HG03280 (cell line): Measurements from ENCODE around the gene ADO.

Source experiments
- ATAC-seq: cut with Tn5 transposase; IDR thresholded peaks from one replicate; pipeline ENCODE4 v1.9.1; 2021; ENCODE audit warnings: mild to moderate bottlenecking, moderate library complexity; ENCODE audit not compliant: unreplicated experiment

ADO gene

DNA sequence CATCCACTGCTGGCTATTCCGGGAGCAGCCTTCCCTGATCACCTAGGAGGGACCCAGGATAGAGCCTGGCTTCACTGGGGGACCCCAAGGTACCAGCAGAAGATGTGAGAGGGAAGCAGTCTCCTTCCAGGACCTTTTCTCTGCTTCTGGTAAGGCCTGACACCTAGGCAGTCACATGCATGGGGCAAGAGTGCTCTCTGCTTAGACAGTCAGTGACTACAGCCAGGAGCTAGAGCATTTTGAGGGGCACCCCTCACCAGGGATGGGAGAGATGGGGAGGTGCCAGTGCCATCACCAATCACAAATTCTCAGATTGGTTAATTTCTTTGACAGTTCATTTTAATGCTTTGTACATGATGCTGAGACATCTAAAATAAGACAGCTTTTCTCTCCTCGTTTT, 13.9 kb upstream of the ADO start:
- no peak for ATAC-seq

- no peak for ATAC-seq
Measured at GRCh38 chr10:62792261-62792660, 12.3 kb upstream of the ADO start.

DNA sequence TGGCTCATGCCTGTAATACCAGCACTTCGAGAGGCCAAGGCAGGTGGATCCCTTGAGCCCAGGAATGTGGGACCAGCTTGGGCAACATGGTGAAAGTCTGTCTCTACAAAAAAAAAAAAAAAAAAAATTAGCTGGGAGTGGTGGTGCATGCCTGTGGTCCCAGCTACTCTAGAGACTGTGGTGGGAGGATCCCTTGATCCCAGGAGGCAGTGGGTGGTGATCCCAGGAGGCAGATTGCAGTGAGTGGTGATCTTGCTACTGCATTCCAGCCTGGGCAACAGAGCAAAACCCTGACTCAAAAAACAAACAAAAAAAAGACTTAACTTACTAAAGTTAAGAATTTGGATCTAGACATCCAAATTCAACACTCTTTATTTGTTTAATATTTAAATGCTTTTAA, 10.2 kb upstream of the ADO start:
- ATAC-seq = no peak

DNA sequence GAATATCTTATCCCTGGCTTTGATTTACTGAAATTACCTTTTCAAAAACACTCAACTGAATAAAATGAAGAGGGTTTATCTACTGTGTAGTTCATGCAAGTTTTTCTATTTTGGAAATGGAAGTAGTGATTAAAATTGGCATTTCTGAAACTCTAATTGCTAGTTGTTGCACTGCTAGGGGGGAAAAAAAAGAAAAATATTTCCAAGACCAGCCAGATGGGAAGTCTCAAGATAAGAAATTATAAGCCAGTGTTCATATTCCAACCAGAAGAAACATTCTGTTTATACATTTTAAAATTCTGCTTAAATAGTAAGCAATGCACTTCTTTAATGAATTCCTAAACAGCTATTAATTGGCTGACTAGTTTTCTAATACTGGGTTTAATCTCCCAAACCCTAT, 9.4 kb upstream of the ADO start:
- ATAC-seq = no peak

DNA sequence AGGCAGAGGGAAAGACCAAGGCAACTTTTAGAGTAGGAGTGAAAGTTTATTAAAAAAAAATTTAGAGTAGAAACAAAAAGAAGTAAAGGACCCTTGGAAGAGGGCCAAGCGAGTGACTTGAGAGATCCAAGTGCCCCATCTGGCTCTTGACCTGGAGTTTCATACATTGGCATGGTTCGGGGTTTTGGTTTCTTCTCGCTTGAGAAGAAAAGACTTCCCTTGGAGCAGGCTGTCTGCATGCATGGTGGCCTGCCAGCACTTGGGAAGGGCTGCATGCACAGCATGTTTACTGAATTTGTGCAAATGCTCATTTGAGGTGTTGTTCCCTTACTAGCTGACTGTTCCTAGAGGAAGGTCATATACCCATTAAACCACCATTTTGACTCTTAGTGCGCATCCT, 8.8 kb upstream of the ADO start:
- no peak for ATAC-seq

DNA sequence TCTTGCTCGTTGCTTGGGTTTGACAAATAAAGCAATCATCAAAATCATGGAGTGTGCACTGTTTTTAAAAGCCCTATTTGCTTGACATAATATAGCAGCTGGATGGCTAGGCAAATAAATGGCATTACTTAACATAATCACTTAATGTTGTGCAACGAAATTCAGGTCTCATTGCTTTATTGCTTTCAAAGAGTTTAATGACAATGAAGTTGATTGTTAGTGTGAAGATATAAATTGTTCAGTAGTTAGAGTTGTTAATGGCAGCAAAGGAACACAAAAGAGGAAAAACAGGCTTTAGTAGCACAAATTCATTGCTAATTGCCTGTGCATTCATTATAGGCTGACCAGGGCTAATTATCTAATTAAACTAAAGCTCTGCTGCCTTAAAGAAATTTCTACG, 7.6 kb upstream of the ADO start:
- ATAC-seq = no peak

- ATAC-seq = no peak
Measured at GRCh38 chr10:62801871-62802270, 2.6 kb upstream of the ADO start.

DNA sequence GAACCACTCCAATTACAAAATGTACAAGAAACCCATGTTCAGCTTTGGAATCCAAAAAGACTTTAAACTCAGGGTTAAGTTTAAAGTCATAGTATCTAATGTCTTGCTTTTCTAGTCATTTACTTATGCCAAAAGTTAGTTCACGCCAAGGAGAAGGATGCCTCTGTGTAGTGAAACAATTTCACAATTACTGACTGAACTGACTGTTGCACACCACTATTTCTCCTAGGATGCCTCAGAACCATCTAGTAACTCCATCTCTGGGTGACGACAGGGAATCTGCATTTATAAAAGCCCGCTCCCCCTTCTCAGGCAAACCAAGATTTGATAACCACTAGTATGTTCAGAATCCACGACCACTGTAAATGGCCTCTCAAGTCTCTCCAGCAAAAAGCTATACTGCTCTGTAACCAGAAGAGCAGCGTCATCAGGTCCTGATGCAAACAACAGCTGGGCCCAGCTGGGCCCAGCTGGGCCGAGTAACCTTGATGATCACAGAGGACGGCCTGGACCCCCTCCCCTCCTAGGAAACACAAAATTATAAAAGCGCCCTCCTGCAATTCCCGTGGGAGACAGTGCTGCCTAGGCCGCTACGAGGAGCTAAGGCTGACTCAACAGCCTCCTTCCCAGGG, 680 bp upstream of the ADO start:
- ATAC-seq = no peak

- no peak for ATAC-seq
Measured at GRCh38 chr10:62805231-62806099, 945 bp downstream of the ADO start.

GRCh38 chr10:62806251-62806650, 1.7 kb downstream of the ADO start:
- no peak for ATAC-seq

DNA sequence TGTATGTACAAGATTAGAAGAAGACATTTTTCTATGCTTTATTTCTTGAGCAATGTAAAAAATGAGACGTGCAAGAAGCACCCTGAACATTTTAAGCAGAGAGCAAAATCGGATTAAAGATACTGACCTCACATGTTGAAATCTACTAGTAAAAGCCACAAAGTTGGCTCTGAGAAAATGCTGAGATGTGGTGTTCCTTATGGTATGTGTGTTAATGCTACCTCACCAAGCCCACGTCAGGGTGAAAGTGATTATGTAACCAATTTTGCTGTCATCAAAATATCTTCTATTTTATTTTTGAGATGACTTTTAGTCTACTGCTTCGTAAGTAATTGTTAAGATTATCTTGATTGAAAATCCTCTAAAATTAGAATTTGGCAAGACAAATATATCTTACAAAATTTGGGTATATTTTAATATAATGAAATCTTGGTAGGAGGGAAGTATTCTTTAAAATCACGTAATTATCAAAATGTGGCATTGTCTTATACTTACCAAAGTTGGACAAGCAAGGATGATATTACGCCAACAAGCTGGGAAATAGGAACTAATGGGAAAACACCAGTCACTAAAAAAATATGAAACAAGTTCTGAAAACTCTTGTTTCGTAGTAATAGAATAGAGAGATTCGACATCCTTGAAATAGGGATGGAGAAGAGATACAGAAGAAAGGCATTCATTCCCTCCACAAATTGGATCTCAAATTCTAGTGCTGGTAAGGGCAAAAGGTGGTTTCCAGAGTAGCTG, 5.8 kb downstream of the ADO start:
- no peak for ATAC-seq

GRCh38 chr10:62811159-62811875, 6.8 kb downstream of the ADO start:
- no peak for ATAC-seq

- ATAC-seq = no peak
Measured at GRCh38 chr10:62812672-62813439, 8.3 kb downstream of the ADO start.

- no peak for ATAC-seq
Measured at GRCh38 chr10:62813453-62813852, 8.9 kb downstream of the ADO start.

GRCh38 chr10:62813981-62814380, 9.5 kb downstream of the ADO start:
- ATAC-seq = no peak

DNA sequence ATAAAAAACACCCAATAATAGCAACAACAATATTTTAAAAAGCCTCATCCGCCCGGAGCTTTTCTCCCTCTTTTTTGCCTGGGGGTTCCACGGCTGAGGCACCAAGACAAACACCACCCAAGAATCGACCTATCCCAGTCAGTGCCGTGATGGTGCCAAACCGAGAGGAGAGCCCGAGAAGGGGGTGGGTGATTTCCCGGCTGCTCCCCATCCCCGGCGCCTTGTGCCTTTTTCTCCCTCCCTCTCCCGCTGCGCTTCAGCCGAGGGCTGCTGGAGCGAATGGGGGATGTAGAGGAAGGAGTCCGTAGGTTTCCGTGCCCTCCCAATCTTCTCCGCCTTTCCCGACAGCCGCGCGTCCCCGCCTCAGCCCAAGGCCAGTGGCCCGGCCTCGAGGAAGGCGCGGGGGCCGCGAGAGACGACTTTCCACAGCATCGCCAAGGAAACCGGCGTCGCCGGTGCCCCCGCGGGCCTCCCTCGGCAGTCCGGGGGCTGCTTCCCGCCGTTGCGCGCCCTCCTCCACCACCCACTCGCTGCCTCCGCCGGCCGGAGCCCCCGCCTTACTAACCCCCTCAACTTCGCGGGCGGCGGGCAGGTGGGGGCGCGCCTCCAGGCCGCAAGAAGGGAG, 10.3 kb downstream of the ADO start:
- ATAC-seq = no peak

DNA sequence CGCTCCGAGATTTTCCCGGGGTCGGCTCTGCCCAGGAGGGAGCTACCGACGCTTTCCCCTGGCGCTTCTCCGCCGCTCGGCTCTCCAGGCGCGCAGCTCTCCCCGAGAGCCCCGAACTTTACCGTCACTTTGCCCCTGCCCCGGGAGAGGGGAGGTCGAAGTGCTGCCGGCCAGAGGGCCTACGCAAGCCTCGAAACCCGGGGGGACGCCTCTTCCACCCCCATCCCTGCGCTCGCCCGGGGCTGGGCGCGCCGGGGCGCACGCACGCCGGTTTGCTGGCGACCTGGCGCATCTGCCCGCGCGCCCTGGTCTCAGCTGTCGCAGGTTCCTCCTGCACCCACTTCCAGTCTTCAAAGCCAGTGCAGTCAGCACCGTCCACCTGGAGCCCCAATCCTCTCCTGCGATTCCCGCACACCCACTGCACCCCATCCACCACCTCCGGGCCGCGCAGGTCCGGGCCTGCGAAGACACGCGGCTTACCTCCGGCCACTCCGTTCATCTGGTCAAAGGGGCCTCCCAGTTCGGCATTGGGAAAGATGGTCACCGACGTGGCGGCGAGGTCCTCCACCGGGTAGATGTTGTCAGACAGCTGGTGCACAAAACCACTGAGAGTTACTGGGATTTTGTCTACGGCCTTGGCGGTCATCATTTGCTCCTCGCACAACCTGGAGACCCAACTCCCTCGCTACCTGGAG, 11.0 kb downstream of the ADO start:
- ATAC-seq = no peak

- ATAC-seq = no peak
Measured at GRCh38 chr10:62816076-62816330, 11.5 kb downstream of the ADO start.

GRCh38 chr10:62816331-62817120, 12.0 kb downstream of the ADO start, which contains the start of gene EGR2:
Gene EGR2 (minus strand): TSS chr10:62816366. CDS start chr10:62816029, 337 bp downstream.
- ATAC-seq = peak; percentile 77
